HCT116 (cell line): ENCODE measurements around the gene HLCS. TPM values are rescaled to one million over a fixed set of nuclear protein-coding genes. Genes with fewer than 3 reads are reported as not detected.

Experiments
- ATAC-seq: fragments of 200-7000 bp; cut with Tn5 transposase; 2 replicates; pipeline ENCODE4 v1.9.1; 2020; ENCODE audit warnings: mild to moderate bottlenecking, moderate library complexity
- BruUV-seq: library from RNA; stranded (reverse); fragments of 400-500 nt; replicated peaks from 2 replicates; lab custom pipeline; 2021; lab: Mats Ljungman, UMichigan
- CTCF ChIA-PET: fragments of 300-600 bp; sonication (Branson Sonifier 250); formaldehyde crosslinking; loops from one replicate; lab custom pipeline; 2021; ENCODE audit warnings: antibody characterized with exemption; lab: Charles Lee
- POLR2A ChIA-PET: fragments of 300-600, 350-600 bp; sonication (Branson Sonifier 250); formaldehyde crosslinking; loops from one replicate; lab custom pipeline; 2021; ENCODE audit warnings: antibody characterized with exemption; lab: Charles Lee
- RAD21 ChIA-PET, 2 experiments: fragments of 300-600 bp; sonication (Branson Sonifier 250); formaldehyde crosslinking; loops; one replicate each; lab custom pipeline; 2023; ENCODE audit warnings: low total read pairs in 2 of 2; ENCODE audit not compliant: uncharacterized antibody in 2 of 2, unreplicated experiment in 2 of 2, low non-redundant PET in 1 of 2; lab: Charles Lee
- DNase-seq: peaks from one replicate; pipeline ENCODE4 v3.0.0-alpha.2; 2010; ENCODE audit warnings: low read depth, low spot score
- H2AFZ ChIP-seq: fragments of 200-600 bp; shearing (Covaris generic), sonication (generic); 2 replicates; pipeline ENCODE4 v1.6.1; 2017; ENCODE audit warnings: low read depth, mixed run types, mixed read lengths, antibody characterized with exemption, low read length; ENCODE audit not compliant: poor library complexity, severe bottlenecking
- H3K27ac ChIP-seq: 2 replicates; pipeline ENCODE4 v1.5.1; 2012; ENCODE audit warnings: low read depth, low read length
- H3K27me3 ChIP-seq: fragments of 200-600 bp; sonication (generic); 2 replicates; pipeline ENCODE4 v1.6.1; 2016; ENCODE audit warnings: mixed run types, low read length, mixed read lengths; ENCODE audit not compliant: insufficient read depth
- H3K36me3 ChIP-seq, 2 experiments: fragments of 200-500 bp in 1 of 2; fragments of 200-600 bp in 1 of 2; sonication (Bioruptor generic) in 1 of 2; sonication (generic) in 1 of 2; 2 replicates each; pipeline versions ENCODE4 v1.5.1 to v1.6.1; 2014 to 2016; ENCODE audit warnings: low read length in 2 of 2, inconsistent platforms in 1 of 2, mixed read lengths in 1 of 2, mixed run types in 1 of 2; ENCODE audit not compliant: insufficient read depth in 2 of 2, control insufficient read depth in 1 of 2
- H3K4me1 ChIP-seq, 2 experiments: fragments of 200-600 bp in 1 of 2; sonication (generic) in 1 of 2; 2 replicates each; pipeline versions ENCODE4 v1.5.1 to v1.6.1; 2012 to 2017; ENCODE audit warnings: low read length in 2 of 2, inconsistent platforms in 1 of 2, mild to moderate bottlenecking in 1 of 2, mixed read lengths in 1 of 2, mixed run types in 1 of 2, moderate library complexity in 1 of 2; ENCODE audit not compliant: insufficient read depth in 2 of 2, control insufficient read depth in 1 of 2
- H3K4me2 ChIP-seq: fragments of 200-600 bp; sonication (generic); 2 replicates; pipeline ENCODE4 v1.6.1; 2017; ENCODE audit warnings: mixed run types, low read length, mixed read lengths
- H3K4me3 ChIP-seq, 2 experiments: fragments of 200-600 bp in 1 of 2; sonication (generic) in 1 of 2; replicated peaks in 1 of 2; 2 replicates each; pipeline ENCODE4 v1.5.1; 2011 to 2016; ENCODE audit warnings: low read length in 2 of 2, control low read depth in 1 of 2, low read depth in 1 of 2, mild to moderate bottlenecking in 1 of 2, mixed read lengths in 1 of 2, mixed run types in 1 of 2
- H3K79me2 ChIP-seq: fragments of 200-600 bp; sonication (generic); 2 replicates; pipeline ENCODE4 v1.6.1; 2017; ENCODE audit warnings: mild to moderate bottlenecking, mixed run types, low read length, moderate library complexity, mixed read lengths; ENCODE audit not compliant: insufficient read depth
- H3K9ac ChIP-seq: fragments of 200-600 bp; sonication (generic); 2 replicates; pipeline ENCODE4 v1.6.1; 2016; ENCODE audit warnings: low read length, mixed read lengths
- H3K9me2 ChIP-seq: fragments of 200-600 bp; sonication (generic), shearing (Covaris generic); 2 replicates; pipeline ENCODE4 v1.6.1; 2017; ENCODE audit warnings: mixed run types, mild to moderate bottlenecking, moderate library complexity; ENCODE audit not compliant: insufficient read depth
- H3K9me3 ChIP-seq, 2 experiments: fragments of 200-500 bp in 1 of 2; fragments of 200-600 bp in 1 of 2; sonication (Bioruptor generic) in 1 of 2; sonication (generic) in 1 of 2; 2 replicates each; pipeline ENCODE4 v1.6.1; 2014 to 2017; ENCODE audit warnings: low read length in 2 of 2, mixed read lengths in 2 of 2, inconsistent platforms in 1 of 2, low read depth in 1 of 2, mild to moderate bottlenecking in 1 of 2, mixed run types in 1 of 2, moderate library complexity in 1 of 2; ENCODE audit not compliant: control insufficient read depth in 1 of 2, insufficient read depth in 1 of 2
- H4K20me1 ChIP-seq: fragments of 200-600 bp; sonication (generic), shearing (Covaris generic); 2 replicates; pipeline ENCODE4 v1.6.1; 2017; ENCODE audit warnings: mixed run types, mild to moderate bottlenecking, moderate library complexity; ENCODE audit not compliant: insufficient read depth
- CBX3 ChIP-seq: IDR thresholded peaks from 2 replicates; pipeline ENCODE4 v1.6.1; 2012; ENCODE audit warnings: low read depth
- CEBPB ChIP-seq: IDR thresholded peaks from 2 replicates; pipeline ENCODE4 v1.6.1; 2012; ENCODE audit warnings: low read depth
- EGR1 ChIP-seq: IDR thresholded peaks from 2 replicates; pipeline ENCODE4 v1.6.1; 2012; ENCODE audit warnings: low read depth
- EZH2phosphoT487 ChIP-seq: fragments of 200-600 bp; IDR thresholded peaks from 2 replicates; pipeline ENCODE4 v1.6.1; 2018; ENCODE audit warnings: antibody characterized with exemption, borderline replicate concordance
- FOSL1 ChIP-seq: IDR thresholded peaks from 2 replicates; pipeline ENCODE4 v1.6.1; 2012; ENCODE audit warnings: low read depth
- JUND ChIP-seq: IDR thresholded peaks from 2 replicates; pipeline ENCODE4 v1.6.1; 2012
- SRF ChIP-seq: IDR thresholded peaks from 2 replicates; pipeline ENCODE4 v1.6.1; 2012; ENCODE audit warnings: low read depth
- TCF7L2 ChIP-seq: IDR thresholded peaks from 2 replicates; pipeline ENCODE4 v1.7.0; 2011; ENCODE audit warnings: borderline replicate concordance, inconsistent platforms; ENCODE audit not compliant: insufficient read depth, insufficient read length; ENCODE audit errors: extremely low read depth
- YY1 ChIP-seq: IDR thresholded peaks from 2 replicates; pipeline ENCODE4 v1.6.1; 2011; ENCODE audit warnings: low read length, low read depth, moderate library complexity, mild to moderate bottlenecking; ENCODE audit not compliant: insufficient replicate concordance; ENCODE audit errors: extremely low read depth
- ZNF274 ChIP-seq: fragments of 200-500 bp; sonication (Bioruptor generic); IDR thresholded peaks from 2 replicates; pipeline ENCODE4 v1.6.1; 2014; ENCODE audit warnings: mild to moderate bottlenecking, low read depth, low read length, inconsistent platforms
- intact Hi-C: fragments of 100-400 bp; cut with micrococcal nuclease; formaldehyde crosslinking; loops from 2 replicates; pipeline ENCODE4 v1.10.0; 2022
- total RNA-seq: library from RNA; stranded (reverse); gene quantifications from one replicate; pipeline ENCODE4 v1.2.1, GENCODE V29; 2021; ENCODE audit not compliant: unreplicated experiment
- TF ChIP-seq, protein P1 (sequence below), 3 experiments: fragments of 200-600 bp in 1 of 3; sonication (generic) in 1 of 3; IDR thresholded peaks in 2 of 3; conservative IDR thresholded peaks in 1 of 3; 2 replicates each; pipeline ENCODE4 v1.5.1; 2012 to 2017; ENCODE audit warnings: low read depth in 2 of 3, low read length in 2 of 3, antibody characterized with exemption in 1 of 3, borderline replicate concordance in 1 of 3, control low read depth in 1 of 3, mild to moderate bottlenecking in 1 of 3, mixed read lengths in 1 of 3, mixed run types in 1 of 3, moderate library complexity in 1 of 3; ENCODE audit not compliant: insufficient read depth in 1 of 3
- TF ChIP-seq, protein P2 (sequence below): IDR thresholded peaks from 2 replicates; pipeline ENCODE4 v1.6.1; 2012
- TF ChIP-seq, protein P3 (sequence below): IDR thresholded peaks from 2 replicates; pipeline ENCODE4 v1.6.1; 2011; ENCODE audit warnings: mild to moderate bottlenecking, low read length, moderate library complexity; ENCODE audit not compliant: insufficient replicate concordance; ENCODE audit errors: extremely low read depth

Gene HLCS
- total RNA-seq, 1 experiment from 2014 or later: 18.5 TPM

DNA sequence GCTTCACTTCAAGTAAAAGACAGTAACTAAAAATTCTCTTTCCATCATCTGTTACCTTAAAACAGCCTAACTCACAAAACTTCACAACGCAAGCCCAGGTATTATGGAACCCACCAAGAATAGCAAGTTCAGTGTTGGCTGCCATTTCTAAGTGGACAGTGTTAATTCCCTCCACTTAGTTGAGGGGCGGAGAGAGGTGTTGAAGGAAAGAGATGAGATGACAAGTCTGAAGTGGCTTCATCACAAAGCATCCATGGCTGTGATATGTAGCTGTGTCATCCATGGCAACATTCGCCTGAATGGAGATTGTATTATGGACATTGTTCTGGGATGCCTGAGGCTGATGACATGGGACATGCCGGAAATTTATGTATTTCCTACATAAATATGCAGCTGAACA is 165.7 kb downstream of the HLCS start:
- ChIA-PET POLR2A (no interaction called here), CTCF (no interaction called here), RAD21 (no interaction called here)
- Histone ChIP-seq H2AFZ (no peak overlapping the region), H3K27me3 (no peaks in the 10 kb centered on the region), H3K4me3 (no peak overlapping the region), H3K9me2 (no peaks in the 10 kb centered on the region), H3K36me3 (no peaks in the 10 kb centered on the region), H3K4me1 (peaks cover 0 to 4% of the 10 kb centered on the region in 2 experiments; a peak in 1 of 4 replicates), H3K9me3 (peaks cover 0 to 7% of the 10 kb centered on the region in 2 experiments; a peak in 1 of 4 replicates), H3K4me2 (no peak overlapping the region), H4K20me1 (no peaks in the 10 kb centered on the region), H3K79me2 (no peaks in the 10 kb centered on the region), H3K27ac (no peak overlapping the region), H3K9ac (no peak overlapping the region)
- TF ChIP-seq, protein P1, sequence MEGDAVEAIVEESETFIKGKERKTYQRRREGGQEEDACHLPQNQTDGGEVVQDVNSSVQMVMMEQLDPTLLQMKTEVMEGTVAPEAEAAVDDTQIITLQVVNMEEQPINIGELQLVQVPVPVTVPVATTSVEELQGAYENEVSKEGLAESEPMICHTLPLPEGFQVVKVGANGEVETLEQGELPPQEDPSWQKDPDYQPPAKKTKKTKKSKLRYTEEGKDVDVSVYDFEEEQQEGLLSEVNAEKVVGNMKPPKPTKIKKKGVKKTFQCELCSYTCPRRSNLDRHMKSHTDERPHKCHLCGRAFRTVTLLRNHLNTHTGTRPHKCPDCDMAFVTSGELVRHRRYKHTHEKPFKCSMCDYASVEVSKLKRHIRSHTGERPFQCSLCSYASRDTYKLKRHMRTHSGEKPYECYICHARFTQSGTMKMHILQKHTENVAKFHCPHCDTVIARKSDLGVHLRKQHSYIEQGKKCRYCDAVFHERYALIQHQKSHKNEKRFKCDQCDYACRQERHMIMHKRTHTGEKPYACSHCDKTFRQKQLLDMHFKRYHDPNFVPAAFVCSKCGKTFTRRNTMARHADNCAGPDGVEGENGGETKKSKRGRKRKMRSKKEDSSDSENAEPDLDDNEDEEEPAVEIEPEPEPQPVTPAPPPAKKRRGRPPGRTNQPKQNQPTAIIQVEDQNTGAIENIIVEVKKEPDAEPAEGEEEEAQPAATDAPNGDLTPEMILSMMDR (IDR thresholded peaks at IDR 0.05 in 2 of 3, conservative IDR thresholded peaks at IDR 0.05 in 1 of 3; ENCODE audit: borderline replicate concordance in 1 of 3, insufficient read depth in 1 of 3, low read depth in 2 of 3, low read length in 2 of 3): no peak
- TF ChIP-seq FOSL1 (no peak), YY1 (no peak), CEBPB (no peak), SRF (no peak), EGR1 (no peak)
- BruUV-seq: no TSS peak
- ATAC-seq: no peak
- DNase-seq: no peak
- intact Hi-C loops: no loop called here

DNA sequence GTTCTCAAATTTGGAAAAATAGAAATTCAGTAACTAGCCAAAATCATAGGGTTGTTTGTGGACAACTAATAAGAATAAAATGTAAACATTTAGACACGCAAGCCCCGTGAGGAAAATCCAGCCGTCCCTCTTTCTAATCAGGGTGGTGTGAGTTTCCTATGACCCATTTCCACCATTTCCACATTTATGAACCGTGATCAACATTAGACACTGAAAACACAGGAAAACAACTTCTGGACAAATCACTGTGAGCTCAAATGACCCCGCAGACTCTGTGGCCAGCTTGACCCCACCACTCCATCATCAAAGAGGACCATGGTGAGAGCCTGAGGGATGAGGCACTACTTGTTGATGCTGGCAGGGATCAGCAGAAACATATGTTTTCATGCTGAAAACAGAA is 166.6 kb downstream of the HLCS start:
- no peak overlapping the region for H3K4me2 ChIP-seq
- no peaks in the 10 kb centered on the region for H3K27me3 ChIP-seq
- DNase-seq (no peak), ATAC-seq (no peak)
- no peaks in the 10 kb centered on the region for H3K36me3 ChIP-seq
- intact Hi-C loops: no loop called here
- CTCF ChIA-PET: no interaction called here
- no peak overlapping the region for H3K9ac ChIP-seq
- no peaks in the 10 kb centered on the region for H4K20me1 ChIP-seq
- POLR2A ChIA-PET: no interaction called here
- peaks cover 0 to 7% of the 10 kb centered on the region in 2 experiments; a peak in 1 of 4 replicates for H3K9me3 ChIP-seq
- no peak overlapping the region for H2AFZ ChIP-seq
- RAD21 ChIA-PET: no interaction called here
- no TSS peak for BruUV-seq
- H3K4me3 ChIP-seq: no peak overlapping the region
- H3K9me2 ChIP-seq: no peaks in the 10 kb centered on the region
- no peak overlapping the region for H3K27ac ChIP-seq
- H3K79me2 ChIP-seq: no peaks in the 10 kb centered on the region
- peaks cover 0 to 4% of the 10 kb centered on the region in 2 experiments; a peak in 1 of 4 replicates for H3K4me1 ChIP-seq
- TF ChIP-seq ZNF274 (no peak), JUND (no peak), EZH2phosphoT487 (no peak), TCF7L2 (no peak), CBX3 (no peak), CEBPB (no peak), FOSL1 (no peak)
- TF ChIP-seq, protein P2, sequence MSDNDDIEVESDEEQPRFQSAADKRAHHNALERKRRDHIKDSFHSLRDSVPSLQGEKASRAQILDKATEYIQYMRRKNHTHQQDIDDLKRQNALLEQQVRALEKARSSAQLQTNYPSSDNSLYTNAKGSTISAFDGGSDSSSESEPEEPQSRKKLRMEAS: no peak
- TF ChIP-seq, protein P1 (IDR thresholded peaks at IDR 0.05 in 2 of 3, conservative IDR thresholded peaks at IDR 0.05 in 1 of 3; ENCODE audit: borderline replicate concordance in 1 of 3, insufficient read depth in 1 of 3, low read depth in 2 of 3, low read length in 2 of 3): no peak
- TF ChIP-seq, protein P3, sequence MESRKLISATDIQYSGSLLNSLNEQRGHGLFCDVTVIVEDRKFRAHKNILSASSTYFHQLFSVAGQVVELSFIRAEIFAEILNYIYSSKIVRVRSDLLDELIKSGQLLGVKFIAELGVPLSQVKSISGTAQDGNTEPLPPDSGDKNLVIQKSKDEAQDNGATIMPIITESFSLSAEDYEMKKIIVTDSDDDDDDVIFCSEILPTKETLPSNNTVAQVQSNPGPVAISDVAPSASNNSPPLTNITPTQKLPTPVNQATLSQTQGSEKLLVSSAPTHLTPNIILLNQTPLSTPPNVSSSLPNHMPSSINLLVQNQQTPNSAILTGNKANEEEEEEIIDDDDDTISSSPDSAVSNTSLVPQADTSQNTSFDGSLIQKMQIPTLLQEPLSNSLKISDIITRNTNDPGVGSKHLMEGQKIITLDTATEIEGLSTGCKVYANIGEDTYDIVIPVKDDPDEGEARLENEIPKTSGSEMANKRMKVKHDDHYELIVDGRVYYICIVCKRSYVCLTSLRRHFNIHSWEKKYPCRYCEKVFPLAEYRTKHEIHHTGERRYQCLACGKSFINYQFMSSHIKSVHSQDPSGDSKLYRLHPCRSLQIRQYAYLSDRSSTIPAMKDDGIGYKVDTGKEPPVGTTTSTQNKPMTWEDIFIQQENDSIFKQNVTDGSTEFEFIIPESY: no peak
